Measurements from ENCODE around the gene GRIK4. TPM values are rescaled to one million over a fixed set of nuclear protein-coding genes. Genes with fewer than 3 reads are reported as not detected.

The GRIK4 gene
- total and polyA plus RNA-seq, 2 of the 4 experiments (the other 2 are of a cell fraction): 0.18 to 0.38 TPM

GRCh38 chr11:120710354-120711131, 199.0 kb downstream of the GRIK4 start:
- H3K79me1 ChIP-seq (ENCODE audit: low read depth in 1 of 2, low read length in 2 of 2): no peaks in the 10 kb centered on the region
- ChIA-PET CTCF (interaction anchor here (0.6 to 1.2 kb wide), 3 partner anchors 10 to 26 kb away, joined by 3 to 4 read pairs (median 3); no protein-coding TSS in a partner anchor), POLR2A (ENCODE audit: unreplicated experiment) (no interaction called here)
- BruUV-seq (replicated peaks): no TSS peak
- H3K4me2 ChIP-seq (ENCODE audit: low read depth, low read length): peak overlapping the region; percentile 67; the same call in 1 of the 2 replicates
- H4K20me1 ChIP-seq (ENCODE audit: insufficient read depth, low read length): no peaks in the 10 kb centered on the region
- H2AK9ac ChIP-seq (replicated peaks; ENCODE audit: low read depth, low read length, poor library complexity): peak overlapping the region; percentile 12
- no peak overlapping the region for H3K4me3 ChIP-seq (ENCODE audit: insufficient read depth, low read depth, low read length)
- in situ Hi-C loops (cut with MboI; ENCODE audit: low sequenced_read_pairs): no loop called here
- peak overlapping the region; percentile 54 for H2BK120ac ChIP-seq (ENCODE audit: low read depth, low read length)
- H3K23ac ChIP-seq (ENCODE audit: low read depth, low read length): 0 out of 2 replicates have a peak overlapping the region, but pooled peaks have one; percentile 58
- H3K4ac ChIP-seq (ENCODE audit: low read depth, low read length): peak overlapping the region; percentile 60
- H3K56ac ChIP-seq (ENCODE audit: extremely low read depth, insufficient read depth, low read length): no peak overlapping the region
- H4K5ac ChIP-seq (ENCODE audit: low read depth, low read length): no peak overlapping the region; the same call in 1 of the 2 replicates
- 0 out of 2 replicates have a peak overlapping the region, but pooled peaks have one; percentile 33 for H4K91ac ChIP-seq (ENCODE audit: insufficient read depth, low read depth, low read length)
- H3K18ac ChIP-seq (ENCODE audit: low read depth, low read length): peak overlapping the region; percentile 16; the same call in 1 of the 2 replicates
- peaks cover 3% of the 10 kb centered on the region; the same call in 1 of the 2 replicates for H3K27me3 ChIP-seq (ENCODE audit: control insufficient read depth, insufficient read depth, low read length)
- intact Hi-C loops (cut with micrococcal nuclease): loop anchor here (10.0 kb wide), 4 partner anchors 166 to 484 kb away; partner anchors contain the start of gene GRIK4
- dilution Hi-C loops (cut with HindIII; ENCODE audit: low sequenced_read_pairs, unreplicated experiment): no loop called here
- 0% methylated on average over 3 of the region's 13 CpGs; no CpG with 5 or more reads in 1 of the 2 experiments for whole genome bisulfite sequencing, 2 experiments (ENCODE audit: extremely low coverage in 2 of 2, insufficient read length in 1 of 2)
- H3K9me3 ChIP-seq (ENCODE audit: control insufficient read depth, insufficient read depth, low read length): peaks cover 6% of the 10 kb centered on the region
- H2BK15ac ChIP-seq (ENCODE audit: low read depth, low read length): 0 out of 3 replicates have a peak overlapping the region, but pooled peaks have one; percentile 7
- peaks cover 10% of the 10 kb centered on the region for H3K9me1 ChIP-seq (ENCODE audit: insufficient read depth, low read length)
- H2BK5ac ChIP-seq (ENCODE audit: low read depth, low read length, poor library complexity, severe bottlenecking): peak overlapping the region; percentile 28
- DNase-seq (peak; percentile 87), ATAC-seq (ENCODE audit: low read depth) (peak; percentile 94)
- H4K8ac ChIP-seq (ENCODE audit: low read depth in 2 of 2, low read length in 2 of 2): peak overlapping the region in 1 of 2 experiments; percentile 34; a peak in 2 of 4 replicates
- H3K9ac ChIP-seq (ENCODE audit: low read depth, low read length): no peak overlapping the region
- peak overlapping the region; percentile 10; the same call in 1 of the 2 replicates for H2AK5ac ChIP-seq (ENCODE audit: low read depth, low read length)
- peaks cover 11% of the 10 kb centered on the region; the same call in 1 of the 2 replicates for H3K4me1 ChIP-seq (ENCODE audit: control insufficient read depth, insufficient read depth, low read length)
- H2BK20ac ChIP-seq (ENCODE audit: low read depth, low read length): 0 out of 2 replicates have a peak overlapping the region, but pooled peaks have one; percentile 38
- H3K27ac ChIP-seq (ENCODE audit: insufficient read depth, low read length): peak overlapping the region; percentile 66; the same call in 1 of the 2 replicates
- H3K36me3 ChIP-seq (ENCODE audit: control insufficient read depth, insufficient read depth, low read length): no peaks in the 10 kb centered on the region
- peak overlapping the region; percentile 52; the same call in 1 of the 2 replicates for H3K14ac ChIP-seq (replicated peaks; ENCODE audit: low read depth, low read length)
- peak overlapping the region; percentile 69 for H2AFZ ChIP-seq (replicated peaks; ENCODE audit: low read length, poor library complexity)
- TF ChIP-seq RCOR1 (IDR thresholded peaks at IDR 0.05; ENCODE audit: insufficient replicate concordance, low read length): peak; percentile 67
- peak; percentile 95 for TF ChIP-seq USF2 (IDR thresholded peaks at IDR 0.05; ENCODE audit: low read depth, low read length)
- TF ChIP-seq ELK1 (IDR thresholded peaks at IDR 0.05; ENCODE audit: borderline replicate concordance, low read depth, low read length): no peak
- TF ChIP-seq CEBPB (IDR thresholded peaks at IDR 0.05; ENCODE audit: low read depth, low read length): peak; percentile 91
- no peak for TF ChIP-seq MAFK (IDR thresholded peaks at IDR 0.05; ENCODE audit: low read depth, low read length)
- no peak for TF ChIP-seq RFX5 (IDR thresholded peaks at IDR 0.05; ENCODE audit: low read depth, low read length)
- TF ChIP-seq FOS (IDR thresholded peaks at IDR 0.05; ENCODE audit: low read depth, low read length): peak; percentile 49
- TF ChIP-seq POLR2A (IDR thresholded peaks at IDR 0.05; ENCODE audit: low read depth, low read length): no peak
- no peak for TF ChIP-seq CTCF (conservative IDR thresholded peaks at IDR 0.05; ENCODE audit: low read depth, low read length)
- TF ChIP-seq SMC3 (IDR thresholded peaks at IDR 0.05; ENCODE audit: low read depth, low read length): no peak
- TF ChIP-seq RAD21 (IDR thresholded peaks at IDR 0.05; ENCODE audit: low read length): no peak
- no peak for TF ChIP-seq NFE2L2 (IDR thresholded peaks at IDR 0.05; ENCODE audit: low read depth, low read length)
- peak; percentile 95 for TF ChIP-seq BHLHE40 (IDR thresholded peaks at IDR 0.05; ENCODE audit: low read depth, low read length)
